ENCODE data around the gene ZFHX3. TPM values are rescaled to one million over a fixed set of nuclear protein-coding genes. Genes with fewer than 3 reads are reported as not detected.

ZFHX3 gene
- total RNA-seq, 1 experiment from 2014 or later: 1.5 TPM

- Mint-ChIP-seq H3K4me3 (no peak overlapping the region), H3K4me1 (peaks cover 2 to 8% of the 10 kb centered on the region in 2 experiments; a peak in 2 of 4 replicates), H3K27ac (no peak overlapping the region; a peak in 1 of 7 replicates), H3K27me3 (ENCODE audit: low read depth) (peaks cover 2% of the 10 kb centered on the region; the same call in 1 of the 2 replicates), H3K9me3 (no peaks in the 10 kb centered on the region), H3K36me3 (ENCODE audit: insufficient read depth in 1 of 3, low read depth in 3 of 3) (no peaks in the 10 kb centered on the region)
- Histone ChIP-seq H3K4me2 (ENCODE audit: insufficient read depth, insufficient read length, low read length) (no peak overlapping the region), H2BK12ac (ENCODE audit: insufficient read length, low read depth, low read length) (no peak overlapping the region), H2BK120ac (ENCODE audit: low read depth, low read length, poor library complexity, severe bottlenecking) (no peak overlapping the region), H3K79me2 (ENCODE audit: insufficient read depth, low read length) (no peaks in the 10 kb centered on the region), H3K23ac (ENCODE audit: insufficient read length, low read depth, low read length) (no peak overlapping the region), H4K20me1 (ENCODE audit: control insufficient read depth, insufficient read depth, insufficient read length) (no peaks in the 10 kb centered on the region), H2BK5ac (ENCODE audit: insufficient read length, low read length) (no peak overlapping the region), H2BK20ac (ENCODE audit: low read depth, low read length, poor library complexity, severe bottlenecking) (no peak overlapping the region), H3K23me2 (ENCODE audit: insufficient read length, low read depth, low read length, poor library complexity, severe bottlenecking) (no peaks in the 10 kb centered on the region), H2AFZ (ENCODE audit: low read length) (no peak overlapping the region), H3K14ac (ENCODE audit: insufficient read depth, low read length) (no peak overlapping the region), H3K56ac (ENCODE audit: insufficient read length, low read depth, low read length) (no peak overlapping the region), H3K27me3 (ENCODE audit: insufficient read depth, low read length) (no peaks in the 10 kb centered on the region), H4K91ac (ENCODE audit: insufficient read length, low read depth, low read length) (no peak overlapping the region), H2AK5ac (ENCODE audit: insufficient read length, low read length) (no peak overlapping the region), H3K4ac (ENCODE audit: low read depth, low read length) (no peak overlapping the region), H3K79me1 (ENCODE audit: insufficient read depth, low read depth, low read length, poor library complexity, severe bottlenecking) (no peaks in the 10 kb centered on the region), H3K27ac (ENCODE audit: insufficient read length, low read depth, low read length) (no peak overlapping the region), H2BK15ac (ENCODE audit: low read depth, low read length) (no peak overlapping the region), H3K9ac (ENCODE audit: extremely low read depth, insufficient read length, low read length) (no peak overlapping the region), H4K8ac (replicated peaks; ENCODE audit: insufficient read length, low read depth, low read length) (no peak overlapping the region), H3K18ac (ENCODE audit: insufficient read length, low read depth, low read length) (no peak overlapping the region), H3K4me1 (ENCODE audit: insufficient read depth, low read length) (no peaks in the 10 kb centered on the region), H3K9me3 (ENCODE audit: control insufficient read depth, low read depth, low read length) (no peaks in the 10 kb centered on the region), H4K5ac (ENCODE audit: insufficient read length, low read depth, low read length) (no peak overlapping the region), H3T11ph (ENCODE audit: low read length) (no peak overlapping the region)
- DNase-seq: no peak
- no peak for TF ChIP-seq CTCF (conservative IDR thresholded peaks at IDR 0.05)
- WGBS (ENCODE audit: extremely low coverage, insufficient read length, low lambda C conversion rate): no CpG with 5 or more reads among the region's 12 CpGs
These were observed 217.8 kb downstream of the ZFHX3 start for GRCh38 chr16:72829846-72830775.

Measured in H9 (cell line).